Measurements from ENCODE around the gene DTHD1. TPM values are rescaled to one million over a fixed set of nuclear protein-coding genes. Genes with fewer than 3 reads are reported as not detected.

The DTHD1 gene
- total and polyA plus RNA-seq, 10 of the 15 experiments (the other 5 are each of a cell fraction or from before 2014, with no cell fraction given), result 0.05 to 2.8 (median 1.4) TPM

- TF ChIP-seq RUNX3 (IDR thresholded peaks at IDR 0.05; ENCODE audit: low read length), result peak; percentile 27; the same call in 1 of the 2 replicates
- no peak for TF ChIP-seq HSF1 (IDR thresholded peaks at IDR 0.05; ENCODE audit: low read depth, low read length)
- no peak for TF ChIP-seq NFYB (IDR thresholded peaks at IDR 0.05; ENCODE audit: insufficient read depth, low read depth, low read length)
- TF ChIP-seq USF2 (IDR thresholded peaks at IDR 0.05; ENCODE audit: borderline replicate concordance, low read depth, low read length), result no peak
- no peak for TF ChIP-seq MTA2 (IDR thresholded peaks at IDR 0.05; ENCODE audit: low read depth)
- no peak for TF ChIP-seq MTA3 (IDR thresholded peaks at IDR 0.05; ENCODE audit: borderline replicate concordance, low read length)
- TF ChIP-seq TCF7 (IDR thresholded peaks at IDR 0.05; ENCODE audit: borderline replicate concordance), result no peak
- TF ChIP-seq SMC3 (IDR thresholded peaks at IDR 0.05; ENCODE audit: borderline replicate concordance, low read length), result 0 out of 2 replicates have a peak, but pooled peaks have one; percentile 11
- no peak for TF ChIP-seq KDM1A (IDR thresholded peaks at IDR 0.05; ENCODE audit: borderline replicate concordance)
- TF ChIP-seq EED (IDR thresholded peaks at IDR 0.05; ENCODE audit: low read depth), result 0 out of 2 replicates have a peak, but pooled peaks have one; percentile 57
- TF ChIP-seq CBFB (IDR thresholded peaks at IDR 0.05; ENCODE audit: low read depth), result no peak
- no peak for TF ChIP-seq ZNF384 (IDR thresholded peaks at IDR 0.05; ENCODE audit: borderline replicate concordance, low read depth, low read length)
Observed at GRCh38 chr4:36277533-36277932, 3.9 kb upstream of the DTHD1 start (continued).

- Histone ChIP-seq H3K4me1 (ENCODE audit: control insufficient read depth, insufficient read depth, low read length) (peaks cover 5% of the 10 kb centered on the region), H3K36me3 (ENCODE audit: control insufficient read depth in 2 of 2, insufficient read depth in 2 of 2, low read length in 1 of 2) (no peaks in the 10 kb centered on the region), H3K9me3 (replicated peaks; ENCODE audit: control insufficient read depth, insufficient read depth, low read length) (no peaks in the 10 kb centered on the region), H3K27ac (ENCODE audit: control insufficient read depth, insufficient read depth) (no peak overlapping the region), H3K4me2 (ENCODE audit: control insufficient read depth, insufficient read depth) (no peak overlapping the region), H4K20me1 (ENCODE audit: control insufficient read depth, insufficient read depth) (no peaks in the 10 kb centered on the region), H2AFZ (ENCODE audit: control insufficient read depth, low read depth, low read length) (no peak overlapping the region; the same call in 1 of the 2 replicates), H3K27me3 (replicated peaks in 1 of 2; ENCODE audit: control insufficient read depth in 2 of 2, insufficient read depth in 2 of 2, low read length in 1 of 2) (no peaks in the 10 kb centered on the region), H3K9ac (ENCODE audit: control insufficient read depth, insufficient read depth, low read length) (no peak overlapping the region), H3K4me3 (no peak overlapping the region), H3K79me2 (ENCODE audit: control insufficient read depth, insufficient read depth, low read length) (no peaks in the 10 kb centered on the region)
- ChIA-PET SMC1A (ENCODE audit: uncharacterized antibody, unreplicated experiment) (no interaction called here), POLR2A (no interaction called here), CTCF (no interaction called here), RAD21 (ENCODE audit: unreplicated experiment) (no interaction called here)
- FAIRE-seq (peak; percentile 56), ATAC-seq (peak; percentile 44), DNase-seq (ENCODE audit: low read depth, low spot score) (no peak)
- no TSS peak for BruUV-seq (replicated peaks)
- 63% methylated on average over 2 of the region's 2 CpGs for WGBS (ENCODE audit: insufficient coverage, insufficient replicate concordance, low lambda C conversion rate, missing lambda C conversion rate)
- in situ Hi-C loops (cut with MboI), result no loop called here
- intact Hi-C loops (cut with micrococcal nuclease; ENCODE audit: unreplicated experiment), result no loop called here
- TF ChIP-seq MYC (IDR thresholded peaks at IDR 0.05; ENCODE audit: insufficient read depth, insufficient read length, insufficient replicate concordance, low read length, severe bottlenecking) (no peak), PBX3 (IDR thresholded peaks at IDR 0.05; ENCODE audit: insufficient replicate concordance, low read depth, low read length) (no peak), ATF7 (IDR thresholded peaks at IDR 0.05; ENCODE audit: low read depth) (0 out of 2 replicates have a peak, but pooled peaks have one; percentile 23), SKIL (IDR thresholded peaks at IDR 0.05; ENCODE audit: low read depth, poor library complexity, severe bottlenecking) (no peak), USF2 (IDR thresholded peaks at IDR 0.05; ENCODE audit: borderline replicate concordance, low read depth, low read length) (no peak), RUNX3 (IDR thresholded peaks at IDR 0.05; ENCODE audit: low read length) (peak; percentile 84), RELA (IDR thresholded peaks at IDR 0.05; ENCODE audit: borderline replicate concordance, partially characterized antibody) (no peak)
Observed at GRCh38 chr4:36278789-36279188, 2.6 kb upstream of the DTHD1 start.
